Loucy (cell line): ENCODE data around the gene FERMT3.

Experiments used
- H2AFZ ChIP-seq: fragments of 200-600 bp; sonication (generic); 2 replicates; pipeline ENCODE4 v1.6.0; 2016; ENCODE audit warnings: antibody characterized with exemption, mild to moderate bottlenecking, low read length, moderate library complexity
- H3F3A ChIP-seq: fragments of 200-600 bp; 2 replicates; pipeline ENCODE4 v1.6.0; 2016; ENCODE audit warnings: antibody characterized with exemption, low read depth, mild to moderate bottlenecking
- H3K27me3 ChIP-seq: fragments of 200-600 bp; sonication (generic); 2 replicates; pipeline ENCODE4 v1.6.1; 2014; ENCODE audit warnings: low read length, mild to moderate bottlenecking; ENCODE audit not compliant: insufficient read depth, poor library complexity, severe bottlenecking
- H3K36me3 ChIP-seq: fragments of 200-600 bp; sonication (generic); 2 replicates; pipeline ENCODE4 v1.6.1; 2016; ENCODE audit warnings: low read length; ENCODE audit not compliant: insufficient read depth
- H3K4me1 ChIP-seq: fragments of 200-600 bp; sonication (generic); 2 replicates; pipeline ENCODE4 v1.5.1; 2014; ENCODE audit warnings: low read length, mild to moderate bottlenecking; ENCODE audit not compliant: insufficient read depth, poor library complexity, severe bottlenecking
- H3K4me2 ChIP-seq: fragments of 200-600 bp; sonication (generic); 2 replicates; pipeline ENCODE4 v1.6.0; 2014; ENCODE audit warnings: antibody characterized with exemption, low read length, low read depth, mild to moderate bottlenecking; ENCODE audit not compliant: poor library complexity, severe bottlenecking
- H3K4me3 ChIP-seq: fragments of 200-600 bp; sonication (generic); 2 replicates; pipeline ENCODE4 v1.5.1; 2014; ENCODE audit warnings: low read length, mild to moderate bottlenecking, mixed read lengths; ENCODE audit not compliant: poor library complexity, severe bottlenecking
- H3K79me2 ChIP-seq: fragments of 200-600 bp; sonication (generic); 2 replicates; pipeline ENCODE4 v1.6.1; 2014; ENCODE audit warnings: low read length; ENCODE audit not compliant: insufficient read depth
- H3K9ac ChIP-seq: fragments of 200-600 bp; sonication (generic); 2 replicates; pipeline ENCODE4 v1.6.0; 2014; ENCODE audit warnings: mild to moderate bottlenecking, low read depth, low read length, moderate library complexity; ENCODE audit not compliant: poor library complexity, severe bottlenecking
- H3K9me2 ChIP-seq: fragments of 200-600 bp; sonication (generic); replicated peaks from 2 replicates; pipeline ENCODE4 v1.6.1; 2016; ENCODE audit warnings: low read depth, low read length, mixed read lengths
- H3K9me3 ChIP-seq: fragments of 200-600 bp; sonication (generic); 2 replicates; pipeline ENCODE4 v1.6.1; 2014; ENCODE audit warnings: mild to moderate bottlenecking, antibody characterized with exemption, low read length, low read depth; ENCODE audit not compliant: insufficient read depth
- H4K20me1 ChIP-seq: fragments of 200-600 bp; sonication (generic); 2 replicates; pipeline ENCODE4 v1.6.0; 2014; ENCODE audit warnings: antibody characterized with exemption, low read length, mild to moderate bottlenecking; ENCODE audit not compliant: insufficient read depth, poor library complexity, severe bottlenecking
- CTCF ChIP-seq: fragments of 200-600 bp; sonication (generic); conservative IDR thresholded peaks from 2 replicates; pipeline ENCODE4 v1.5.1; 2014; ENCODE audit warnings: mild to moderate bottlenecking, antibody characterized with exemption, low read length
- EZH2phosphoT487 ChIP-seq: fragments of 200-600 bp; IDR thresholded peaks from 2 replicates; pipeline ENCODE4 v1.6.1; 2018; ENCODE audit warnings: antibody characterized with exemption, mild to moderate bottlenecking, moderate library complexity, borderline replicate concordance

The FERMT3 gene

GRCh38 chr11:64218628-64219353 is 12.3 kb downstream of the FERMT3 start:
- Histone ChIP-seq H3K9ac (no peak overlapping the region), H3K36me3 (peaks cover 27% of the 10 kb centered on the region; the same call in 1 of the 2 replicates), H2AFZ (no peak overlapping the region), H3K27me3 (no peaks in the 10 kb centered on the region), H3K4me3 (no peak overlapping the region), H3K4me2 (no peak overlapping the region), H3K4me1 (no peaks in the 10 kb centered on the region), H3K79me2 (no peaks in the 10 kb centered on the region), H3K9me2 (no peaks in the 10 kb centered on the region), H3K9me3 (no peaks in the 10 kb centered on the region), H4K20me1 (no peaks in the 10 kb centered on the region), H3F3A (no peaks in the 10 kb centered on the region)
- TF ChIP-seq EZH2phosphoT487 (no peak), CTCF (no peak)

GRCh38 chr11:64219354-64219684 is 12.8 kb downstream of the FERMT3 start:
- H3K9me2 ChIP-seq = no peaks in the 10 kb centered on the region
- H3K9ac ChIP-seq = no peak overlapping the region
- no peaks in the 10 kb centered on the region for H3K9me3 ChIP-seq
- no peak overlapping the region for H3K4me2 ChIP-seq
- H3K4me1 ChIP-seq = no peaks in the 10 kb centered on the region
- H3F3A ChIP-seq = no peaks in the 10 kb centered on the region
- TF ChIP-seq EZH2phosphoT487 (no peak), CTCF (no peak)
- H3K4me3 ChIP-seq = no peak overlapping the region
- no peaks in the 10 kb centered on the region for H4K20me1 ChIP-seq
- H3K27me3 ChIP-seq = no peaks in the 10 kb centered on the region
- H2AFZ ChIP-seq = no peak overlapping the region
- peaks cover 27% of the 10 kb centered on the region; the same call in 1 of the 2 replicates for H3K36me3 ChIP-seq
- peaks cover 1% of the 10 kb centered on the region; the same call in 1 of the 2 replicates for H3K79me2 ChIP-seq

GRCh38 chr11:64219755-64220154 is 13.2 kb downstream of the FERMT3 start:
- Histone ChIP-seq H4K20me1 (peaks cover 2% of the 10 kb centered on the region), H3K9me2 (no peaks in the 10 kb centered on the region), H3K4me3 (no peak overlapping the region), H3K9me3 (no peaks in the 10 kb centered on the region), H2AFZ (no peak overlapping the region), H3F3A (no peaks in the 10 kb centered on the region), H3K36me3 (peaks cover 27% of the 10 kb centered on the region; the same call in 1 of the 2 replicates), H3K4me1 (peaks cover 1% of the 10 kb centered on the region), H3K9ac (no peak overlapping the region), H3K27me3 (no peaks in the 10 kb centered on the region), H3K4me2 (no peak overlapping the region), H3K79me2 (peaks cover 5% of the 10 kb centered on the region; the same call in 1 of the 2 replicates)
- TF ChIP-seq EZH2phosphoT487 = no peak
- no peak for TF ChIP-seq CTCF
